GM18907 (cell line): ENCODE results near the gene PSIP1.
"Not testable (repeated sequence)": the region's sequence is repeated elsewhere in the genome, so short reads cannot be mapped to it uniquely, and the experiment has no call there.

ENCODE experiments used
- ATAC-seq: cut with Tn5 transposase; IDR thresholded peaks from one replicate; pipeline ENCODE4 v1.9.1; 2021; ENCODE audit warnings: mild to moderate bottlenecking, moderate library complexity; ENCODE audit not compliant: unreplicated experiment

Gene PSIP1

DNA sequence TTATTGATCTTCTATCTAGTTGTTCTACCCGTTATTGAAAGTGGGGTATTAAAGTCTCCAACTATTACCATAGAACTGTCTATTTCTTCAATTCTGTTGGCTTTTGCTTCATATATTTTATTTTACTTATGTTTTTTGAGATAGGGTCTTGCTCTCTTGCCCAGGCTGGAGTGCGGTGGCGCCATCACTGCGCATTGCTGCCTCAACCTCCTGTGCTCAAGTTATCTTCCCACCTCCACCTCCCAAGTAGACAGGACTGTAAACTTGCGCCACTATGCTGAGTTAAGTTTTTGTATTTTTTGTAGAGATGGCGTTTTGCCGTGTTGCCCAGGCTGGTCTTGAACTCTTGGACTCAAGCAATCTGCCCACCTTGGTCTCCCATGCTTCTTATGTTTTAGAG lies 71.9 kb downstream of the PSIP1 start:
- ATAC-seq, result no peak

DNA sequence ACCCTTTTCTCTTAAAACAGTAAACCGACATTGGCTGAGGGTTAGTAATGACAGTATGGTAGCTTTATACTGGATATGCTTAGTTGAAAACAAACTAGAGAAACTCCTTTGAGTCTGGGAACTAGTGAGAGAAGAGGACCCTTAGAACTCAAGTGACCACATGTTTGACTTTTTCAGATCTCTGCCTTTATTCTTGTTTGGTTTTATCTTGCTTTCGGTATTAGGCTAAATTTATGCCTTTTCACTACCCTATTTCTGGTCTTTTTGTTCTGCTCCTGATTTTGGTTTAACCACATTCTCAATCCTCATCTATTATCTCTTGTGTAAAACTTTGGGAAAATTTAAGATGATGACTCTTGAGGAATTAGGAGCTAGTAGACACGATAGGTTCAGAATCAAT lies 77.1 kb downstream of the PSIP1 start:
- no peak for ATAC-seq

DNA sequence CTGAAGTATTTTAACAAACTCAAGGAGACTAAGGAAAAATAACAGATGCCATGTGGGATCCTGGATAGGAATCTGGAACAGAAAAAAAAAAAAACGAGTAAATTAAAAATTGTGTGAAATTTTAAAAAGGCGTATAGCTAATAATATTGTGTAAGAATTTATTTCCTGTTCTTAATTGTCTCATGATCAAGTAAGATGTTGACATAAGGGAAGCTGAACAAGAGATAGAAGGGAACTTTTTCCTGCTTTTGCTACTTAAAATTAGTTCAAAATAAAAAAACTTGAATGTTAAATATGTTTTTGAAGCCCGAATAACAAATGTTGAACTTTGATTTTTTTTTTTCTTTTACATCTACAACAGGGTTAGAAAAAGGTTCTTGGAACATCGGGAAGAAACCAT lies 77.6 kb downstream of the PSIP1 start:
- no peak for ATAC-seq

DNA sequence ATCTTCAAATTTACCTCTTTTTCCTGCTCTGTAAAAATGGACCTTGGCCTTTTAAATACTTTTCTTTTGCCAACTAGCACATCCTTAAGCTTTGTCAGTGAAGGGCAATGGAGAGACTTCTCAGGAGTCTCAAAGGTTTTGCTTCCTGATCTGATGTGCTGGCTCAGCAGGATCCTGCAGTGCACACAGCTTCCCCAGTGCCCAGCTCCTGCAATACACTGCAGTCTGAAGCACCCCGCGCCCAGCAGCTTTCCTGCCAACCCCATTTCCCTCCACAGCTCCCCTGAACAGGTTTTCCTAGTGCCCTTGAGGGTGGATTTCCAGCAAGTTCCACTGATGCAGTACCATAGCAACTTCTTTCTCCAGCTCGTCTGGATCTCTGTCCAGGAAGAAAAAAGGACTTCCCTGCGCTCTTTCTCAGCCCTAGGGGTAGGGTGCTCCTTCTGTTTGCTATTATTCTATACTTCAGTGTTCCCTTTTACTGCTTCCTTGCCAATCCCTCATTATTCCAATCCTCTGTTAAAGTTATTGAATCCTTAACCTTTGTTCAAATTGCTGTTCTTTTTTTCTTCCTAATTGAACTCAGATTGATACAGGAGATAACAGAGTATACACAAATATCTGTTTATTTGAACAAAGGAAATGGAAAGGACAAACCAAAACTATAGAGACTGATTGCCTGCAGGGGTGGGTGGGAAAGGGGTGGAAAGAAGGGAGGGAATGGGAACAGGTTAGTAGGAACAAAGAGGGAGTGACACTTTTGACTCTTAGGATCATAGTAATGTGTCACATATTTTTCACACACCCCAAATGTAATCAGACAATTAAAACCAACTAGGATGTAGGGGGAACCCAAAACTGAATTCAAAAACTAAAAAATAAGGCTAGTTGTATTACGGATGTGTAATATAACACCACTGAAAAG lies 79.6 kb downstream of the PSIP1 start:
- no peak for ATAC-seq

DNA sequence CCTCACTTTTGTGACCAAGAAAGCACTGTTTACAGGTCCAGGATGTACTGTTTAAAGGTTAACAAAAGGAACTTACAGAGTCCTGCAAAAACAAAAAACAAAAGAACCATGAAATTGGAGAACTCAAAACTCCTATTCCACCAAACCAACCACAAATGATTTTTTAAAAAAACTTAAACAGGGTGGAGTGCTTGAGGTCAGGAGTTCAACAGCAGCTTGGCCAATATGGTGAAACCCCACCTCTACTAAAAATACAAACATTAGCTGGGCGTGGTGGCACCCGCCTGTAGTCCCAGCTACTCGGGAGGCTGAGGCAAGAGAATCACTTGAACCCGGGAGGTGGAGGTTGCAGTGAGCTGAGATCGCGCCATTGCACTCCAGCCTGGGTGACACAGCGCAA lies 83.1 kb downstream of the PSIP1 start:
- ATAC-seq, result not testable (repeated sequence)

DNA sequence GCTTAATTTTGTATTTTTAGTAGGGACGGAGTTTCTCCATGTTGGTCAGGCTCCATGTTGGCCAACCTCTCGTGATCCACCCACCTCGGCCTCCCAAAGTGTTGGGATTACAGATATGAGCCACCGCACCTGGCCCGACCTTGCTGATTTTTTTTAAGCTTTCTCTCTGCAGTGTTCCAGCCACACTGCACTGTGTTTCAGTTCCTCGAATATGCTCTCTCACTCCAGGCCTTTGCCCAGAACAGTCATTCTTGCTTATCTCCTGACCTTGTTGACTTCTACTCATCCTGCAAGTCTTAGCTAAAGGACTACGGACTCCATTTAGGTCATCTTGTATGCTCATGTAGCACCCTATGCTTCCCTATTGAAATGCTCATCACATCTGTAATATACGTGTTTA lies 84.8 kb downstream of the PSIP1 start:
- ATAC-seq, result peak; percentile 52

DNA sequence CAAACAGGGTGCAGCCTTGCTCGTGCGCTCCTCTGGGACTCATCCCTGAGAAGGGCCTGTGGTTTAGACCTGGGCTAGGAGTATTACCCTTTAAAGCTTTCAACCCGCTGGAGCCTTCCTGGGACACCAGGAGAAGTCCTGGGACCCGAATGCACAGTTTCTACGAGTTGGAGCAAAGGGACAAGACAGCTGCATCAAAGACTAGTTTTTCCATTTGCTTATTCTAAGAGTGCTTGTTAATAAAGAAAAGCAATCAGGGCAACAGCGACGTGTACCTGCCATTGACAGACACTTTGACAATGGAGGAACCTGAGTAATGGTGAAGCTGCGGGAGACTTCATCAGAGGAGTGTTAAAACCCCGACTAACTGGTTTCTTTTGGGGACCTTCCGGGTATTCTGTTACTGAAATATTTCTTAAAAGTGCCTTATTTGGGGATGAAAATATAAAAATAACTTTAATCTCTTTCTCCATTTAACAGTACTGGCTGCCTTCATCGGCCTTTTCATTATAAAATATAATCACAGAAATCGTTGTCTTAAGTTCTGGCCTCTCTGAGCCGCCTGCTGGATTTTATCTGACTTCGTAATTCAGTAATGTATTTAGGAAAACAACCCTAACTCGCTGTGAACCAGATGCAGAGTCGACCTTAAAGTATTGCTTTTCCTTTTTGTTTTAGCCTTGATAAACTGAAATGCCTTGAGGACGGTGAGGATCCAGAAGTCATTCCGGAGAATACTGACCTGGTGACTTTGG lies 87.4 kb downstream of the PSIP1 start:
- no peak for ATAC-seq

DNA sequence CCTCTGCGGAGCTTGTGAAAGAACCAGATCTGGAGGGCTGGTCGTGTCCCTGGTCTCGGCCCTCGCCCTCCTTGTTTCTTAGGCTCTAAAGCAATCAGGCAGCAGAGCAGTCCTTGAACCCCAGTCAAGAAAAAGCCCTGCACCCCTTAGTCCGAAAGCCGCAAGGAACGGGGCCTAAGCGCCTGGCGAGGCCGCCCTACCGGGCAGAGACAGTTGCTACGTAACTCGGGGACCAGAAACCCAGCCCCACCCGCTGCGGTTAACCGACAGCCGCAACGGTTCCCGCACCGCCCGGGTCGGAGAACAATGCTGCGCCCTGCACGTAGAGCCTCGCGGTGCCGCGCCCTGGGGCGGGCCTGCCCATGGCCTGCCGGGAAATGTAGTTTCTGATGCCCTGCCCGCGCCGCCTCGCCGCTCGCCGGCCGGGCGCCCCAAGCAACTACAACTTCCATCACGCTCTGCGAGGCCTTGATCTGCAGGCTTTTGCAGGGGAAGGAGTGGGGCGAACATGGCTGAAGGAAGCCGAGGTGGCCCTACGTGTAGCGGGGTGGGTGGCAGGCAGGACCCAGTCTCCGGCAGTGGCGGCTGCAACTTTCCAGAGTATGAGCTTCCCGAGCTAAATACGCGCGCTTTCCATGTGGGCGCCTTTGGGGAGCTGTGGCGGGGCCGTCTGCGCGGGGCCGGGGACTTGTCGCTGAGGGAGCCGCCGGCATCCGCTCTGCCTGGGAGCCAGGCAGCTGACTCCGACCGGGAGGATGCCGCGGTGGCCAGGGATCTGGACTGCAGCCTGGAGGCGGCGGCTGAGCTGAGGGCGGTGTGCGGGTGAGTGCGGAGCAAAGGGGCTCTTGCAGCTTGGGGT lies 88.2 kb downstream of the PSIP1 start, which contains the start of gene SNAPC3:
SNAPC3 (plus strand) TSS at position 505 of the 859 bp plus-strand sequence; CDS start at position 509, 4 bp downstream.
- peak; percentile 98 for ATAC-seq

DNA sequence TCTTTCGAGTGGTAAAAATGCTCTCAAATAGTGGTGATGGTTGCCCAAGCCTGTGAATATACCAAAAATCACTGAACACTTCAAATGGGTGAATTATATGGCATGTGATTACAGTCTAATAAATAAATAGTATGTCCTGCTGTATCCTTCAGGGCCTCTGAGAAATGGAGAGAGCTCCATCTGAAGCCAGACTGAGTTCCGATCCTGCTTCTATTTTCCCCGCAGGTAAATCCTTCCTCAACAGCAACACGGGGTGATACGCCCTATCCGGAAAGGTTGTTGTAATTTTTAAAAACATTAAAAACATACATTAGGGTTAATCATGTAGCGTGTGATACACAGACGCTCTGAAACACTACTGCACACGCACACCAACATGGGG lies 88.8 kb downstream of the PSIP1 start:
- no peak for ATAC-seq

DNA sequence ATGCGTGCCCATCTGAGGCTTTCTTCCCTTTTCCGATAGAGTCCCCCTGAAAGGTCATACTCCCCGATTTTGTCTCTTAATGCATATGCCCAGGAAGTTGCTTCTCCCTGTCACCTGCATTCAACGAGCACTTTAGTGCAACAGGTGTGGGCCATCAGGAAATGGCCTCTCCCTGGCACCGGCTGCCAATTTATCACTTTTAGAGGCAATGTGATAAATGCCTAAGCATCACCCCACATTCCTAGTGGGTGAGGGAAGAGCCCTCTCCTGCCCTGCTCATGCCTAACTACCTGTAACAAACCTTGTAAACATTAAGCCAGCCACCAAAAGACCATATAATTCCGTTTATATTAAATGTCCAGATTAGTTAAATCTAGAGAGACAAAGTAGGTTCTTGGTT lies 89.2 kb downstream of the PSIP1 start:
- no peak for ATAC-seq

DNA sequence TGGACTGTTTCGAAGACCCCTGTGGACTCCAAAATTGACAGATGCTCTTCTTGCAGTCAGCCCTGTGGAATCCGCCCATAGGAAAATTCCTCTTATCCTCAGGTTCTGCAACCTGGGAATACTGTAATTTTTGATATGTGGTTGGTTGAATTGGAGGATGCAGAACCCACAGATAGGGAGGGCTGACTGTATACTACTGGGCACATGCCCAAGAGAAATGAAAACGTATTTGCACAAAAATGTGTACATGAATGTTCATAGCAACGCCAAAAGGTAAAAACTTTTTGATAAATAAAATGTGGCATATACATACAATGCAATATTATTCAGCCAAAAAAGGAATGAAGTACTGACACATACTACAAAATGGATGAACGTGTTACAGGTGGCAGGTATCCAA lies 90.0 kb downstream of the PSIP1 start:
- no peak for ATAC-seq

DNA sequence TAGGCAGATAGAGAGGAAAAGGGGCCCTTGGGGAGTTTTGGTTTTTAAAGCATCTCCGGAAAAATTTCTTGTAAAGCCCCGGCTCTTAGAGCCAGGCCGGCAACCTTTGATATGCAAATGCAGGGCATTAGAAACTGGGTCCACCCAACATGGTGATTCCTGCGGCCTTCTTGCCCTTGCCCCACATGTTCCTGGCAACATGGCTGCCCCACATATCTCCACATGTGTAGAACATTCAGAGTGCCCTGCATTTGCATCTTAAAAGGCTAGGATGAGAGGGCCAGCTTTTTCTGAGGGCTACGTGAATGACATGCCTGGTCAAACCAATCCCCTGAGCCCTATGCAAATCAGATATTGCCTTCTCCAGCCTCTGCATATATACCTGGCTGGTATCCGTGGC lies 93.1 kb downstream of the PSIP1 start:
- ATAC-seq, result no peak

DNA sequence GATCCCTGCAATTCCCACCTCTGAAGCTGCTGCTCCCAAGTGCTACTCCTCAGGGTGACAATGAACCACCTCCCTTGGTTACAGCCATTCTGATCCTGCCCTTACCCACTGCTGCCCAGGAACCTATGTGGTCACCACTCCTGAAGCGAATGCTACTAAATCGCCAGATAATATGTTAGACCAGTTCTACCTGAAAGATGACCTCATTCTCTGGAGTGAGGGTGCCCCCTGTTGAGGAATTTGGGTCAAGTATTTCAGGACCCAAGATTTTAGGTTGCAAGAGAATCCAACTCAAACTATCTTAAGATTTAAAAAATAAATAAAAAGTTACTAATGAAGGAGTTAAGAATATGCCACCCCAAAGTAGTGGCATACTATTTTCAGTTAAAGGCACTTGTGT lies 93.9 kb downstream of the PSIP1 start:
- no peak for ATAC-seq
